Nephron (organoid): Measurements from ENCODE around the gene EPB41L2.

Experiments
- H3K27ac Mint-ChIP-seq, 3 experiments: 2 replicates each; pipeline ENCODE4 v1.8.0; 2020; ENCODE audit warnings: mixed read lengths in 3 of 3, mild to moderate bottlenecking in 2 of 3, moderate library complexity in 1 of 3
- H3K27me3 Mint-ChIP-seq: 2 replicates; pipeline ENCODE4 v1.8.0; 2021; ENCODE audit warnings: low read depth, mild to moderate bottlenecking, moderate library complexity, mixed read lengths
- H3K36me3 Mint-ChIP-seq: 2 replicates; pipeline ENCODE4 v1.8.0; 2020; ENCODE audit warnings: low read depth, mixed read lengths
- H3K4me1 Mint-ChIP-seq: 2 replicates; pipeline ENCODE4 v1.8.0; 2020; ENCODE audit warnings: mixed read lengths
- H3K4me3 Mint-ChIP-seq, 3 experiments: 2 replicates each; pipeline ENCODE4 v1.8.0; 2020; ENCODE audit warnings: mild to moderate bottlenecking in 3 of 3, mixed read lengths in 3 of 3, moderate library complexity in 2 of 3
- H3K9me3 Mint-ChIP-seq: 2 replicates; pipeline ENCODE4 v1.8.0; 2020; ENCODE audit warnings: mixed read lengths
- CTCF ChIP-seq, 3 experiments: fragments of 200-600 bp; sonication (generic); IDR thresholded peaks; one replicate each; pipeline ENCODE4 v1.5.0; 2021; ENCODE audit warnings: antibody characterized with exemption in 3 of 3; ENCODE audit not compliant: unreplicated experiment in 3 of 3

EPB41L2 gene

GRCh38 chr6:131004936-131005335 lies 58.1 kb downstream of the EPB41L2 start:
- Mint-ChIP-seq H3K36me3 (peaks cover 37% of the 10 kb centered on the region), H3K4me1 (peaks cover 67% of the 10 kb centered on the region), H3K27me3 (no peaks in the 10 kb centered on the region), H3K27ac (peak overlapping the region; percentile 79 to 90 (median 81)), H3K4me3 (peak overlapping the region in 2 of 3 experiments; percentile 0 to 34), H3K9me3 (peaks cover 33% of the 10 kb centered on the region)
- no peak for TF ChIP-seq CTCF (IDR thresholded peaks at IDR 0.05; ENCODE audit: unreplicated experiment in 3 of 3)

- Mint-ChIP-seq H3K9me3 (peaks cover 28% of the 10 kb centered on the region), H3K4me3 (no peak overlapping the region), H3K27me3 (no peaks in the 10 kb centered on the region), H3K27ac (peak overlapping the region; percentile 79 to 90 (median 81)), H3K36me3 (peaks cover 32% of the 10 kb centered on the region), H3K4me1 (peaks cover 68% of the 10 kb centered on the region)
- no peak for TF ChIP-seq CTCF (IDR thresholded peaks at IDR 0.05; ENCODE audit: unreplicated experiment in 3 of 3)
Measured at GRCh38 chr6:131004387-131004755, 58.7 kb downstream of the EPB41L2 start.

- peak overlapping the region in 1 of 3 experiments; percentile 26 for H3K4me3 Mint-ChIP-seq
- H3K27ac Mint-ChIP-seq: peak overlapping the region; percentile 79 to 90 (median 81)
- TF ChIP-seq CTCF (IDR thresholded peaks at IDR 0.05; ENCODE audit: unreplicated experiment in 3 of 3): no peak
- peaks cover 21% of the 10 kb centered on the region for H3K9me3 Mint-ChIP-seq
- H3K27me3 Mint-ChIP-seq: no peaks in the 10 kb centered on the region
- peaks cover 26% of the 10 kb centered on the region for H3K36me3 Mint-ChIP-seq
- peaks cover 74% of the 10 kb centered on the region for H3K4me1 Mint-ChIP-seq
Measured at GRCh38 chr6:131003488-131004386, 59.3 kb downstream of the EPB41L2 start.

- Mint-ChIP-seq H3K4me3 (peak overlapping the region in 1 of 3 experiments; percentile 13), H3K27me3 (no peaks in the 10 kb centered on the region), H3K9me3 (peaks cover 16% of the 10 kb centered on the region), H3K27ac (peak overlapping the region; percentile 68 to 90 (median 81)), H3K36me3 (peaks cover 16% of the 10 kb centered on the region), H3K4me1 (peaks cover 80% of the 10 kb centered on the region)
- TF ChIP-seq CTCF (IDR thresholded peaks at IDR 0.05; ENCODE audit: unreplicated experiment in 3 of 3): no peak
Measured at GRCh38 chr6:131002661-131002980, 60.4 kb downstream of the EPB41L2 start.

- H3K4me3 Mint-ChIP-seq: peak overlapping the region in 1 of 3 experiments; percentile 30
- peaks cover 11% of the 10 kb centered on the region for H3K36me3 Mint-ChIP-seq
- H3K4me1 Mint-ChIP-seq: peaks cover 82% of the 10 kb centered on the region
- TF ChIP-seq CTCF (IDR thresholded peaks at IDR 0.05; ENCODE audit: unreplicated experiment in 3 of 3): no peak
- peak overlapping the region; percentile 68 to 90 (median 81) for H3K27ac Mint-ChIP-seq
- H3K9me3 Mint-ChIP-seq: peaks cover 11% of the 10 kb centered on the region
- H3K27me3 Mint-ChIP-seq: no peaks in the 10 kb centered on the region
Measured at GRCh38 chr6:131001945-131002660, 60.9 kb downstream of the EPB41L2 start.
